Activated T-cell treated with anti-CD3 and anti-CD28 coated beads, Interleukin-2, amount 50 U/mL, for 72 hours (primary cell): ENCODE measurements around the gene RNF150. TPM values are rescaled to one million over a fixed set of nuclear protein-coding genes. Genes with fewer than 3 reads are reported as not detected.

Experiments used
- ATAC-seq, 2 donors: fragments of 150-1000 bp; cut with Tn5 transposase; replicated peaks in 1 of 2; 2 replicates each; pipeline ENCODE4 v1.10.0; 2021; ENCODE audit warnings: moderate library complexity in 2 of 2, mild to moderate bottlenecking in 1 of 2
- DNase-seq, 2 donors: peaks; one replicate each; pipeline ENCODE4 v3.0.0; 2021 to 2022; ENCODE audit warnings: mixed read lengths in 1 of 2
- H3K27ac Mint-ChIP-seq: one replicate; pipeline ENCODE4 v1.8.0; 2022; ENCODE audit warnings: mild to moderate bottlenecking, moderate library complexity, mixed read lengths
- H3K27me3 Mint-ChIP-seq: one replicate; pipeline ENCODE4 v1.8.0; 2022; ENCODE audit warnings: low read depth, mixed read lengths
- H3K36me3 Mint-ChIP-seq, 2 donors: one replicate each; pipeline ENCODE4 v1.8.0; 2022; ENCODE audit warnings: mixed read lengths in 2 of 2, mild to moderate bottlenecking in 1 of 2; ENCODE audit not compliant: insufficient read depth in 2 of 2
- H3K4me1 Mint-ChIP-seq: one replicate; pipeline ENCODE4 v1.8.0; 2022; ENCODE audit warnings: low read depth, mixed read lengths
- H3K4me3 Mint-ChIP-seq, 2 donors: one replicate each; pipeline ENCODE4 v1.8.0; 2022; ENCODE audit warnings: mild to moderate bottlenecking in 2 of 2, mixed read lengths in 2 of 2, moderate library complexity in 2 of 2
- H3K9me3 Mint-ChIP-seq, 2 donors: one replicate each; pipeline ENCODE4 v1.8.0; 2022; ENCODE audit warnings: mixed read lengths in 2 of 2
- total RNA-seq, 2 donors: library from RNA; stranded (reverse); gene quantifications; one replicate each; pipeline ENCODE4 v1.2.3, GENCODE V29; 2022

Gene RNF150
- total RNA-seq, 2 donors from 2014 or later = 0.10 to 0.46 TPM

DNA sequence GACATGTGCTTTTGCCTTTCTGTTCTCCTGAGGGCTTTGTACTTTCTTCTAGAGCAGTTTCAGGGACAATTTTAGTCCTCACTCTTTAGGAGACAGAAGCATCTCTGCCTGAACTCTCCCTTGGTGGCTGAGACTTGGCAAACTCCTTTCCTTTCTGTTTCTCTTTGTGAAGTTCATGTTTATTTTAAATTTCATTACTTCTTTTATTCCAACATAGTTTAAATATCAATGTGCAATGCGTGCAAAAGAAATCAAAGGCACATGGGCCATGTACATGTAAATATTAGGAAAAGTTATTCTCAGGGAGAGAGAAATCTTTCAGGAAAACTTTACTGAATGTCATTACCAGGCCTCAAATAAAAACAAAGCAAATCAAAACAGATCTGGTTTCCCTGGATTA is 177.6 kb downstream of the RNF150 start:
- Mint-ChIP-seq H3K4me3 (no peak overlapping the region), H3K27ac (no peak overlapping the region), H3K27me3 (no peaks in the 10 kb centered on the region), H3K36me3 (peaks cover 0 to 3% of the 10 kb centered on the region in 2 donors), H3K9me3 (peaks cover 1 to 6% of the 10 kb centered on the region in 2 donors), H3K4me1 (no peaks in the 10 kb centered on the region)
- no peak for ATAC-seq
- DNase-seq = no peak

DNA sequence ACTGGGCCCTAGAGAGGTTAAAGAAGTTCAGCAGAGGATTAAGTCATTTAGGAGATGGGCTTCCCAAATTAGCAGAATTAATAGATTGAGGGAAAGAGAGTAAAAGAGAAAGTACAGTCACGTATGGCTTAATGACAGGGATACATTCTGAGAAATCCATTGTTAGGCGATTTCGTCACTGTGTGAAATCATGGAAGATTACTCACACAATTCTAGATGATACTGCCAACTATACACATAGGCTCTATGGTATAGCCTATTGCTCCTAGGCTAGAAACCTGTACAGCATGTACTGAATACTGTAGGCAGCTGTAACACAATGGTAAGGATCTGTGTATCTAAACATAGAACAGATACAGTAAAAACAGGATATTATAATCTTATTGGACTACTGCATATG is 180.6 kb downstream of the RNF150 start:
- Mint-ChIP-seq H3K36me3 (peaks cover 0 to 3% of the 10 kb centered on the region in 2 donors), H3K27ac (no peak overlapping the region)
- ATAC-seq = no peak

DNA sequence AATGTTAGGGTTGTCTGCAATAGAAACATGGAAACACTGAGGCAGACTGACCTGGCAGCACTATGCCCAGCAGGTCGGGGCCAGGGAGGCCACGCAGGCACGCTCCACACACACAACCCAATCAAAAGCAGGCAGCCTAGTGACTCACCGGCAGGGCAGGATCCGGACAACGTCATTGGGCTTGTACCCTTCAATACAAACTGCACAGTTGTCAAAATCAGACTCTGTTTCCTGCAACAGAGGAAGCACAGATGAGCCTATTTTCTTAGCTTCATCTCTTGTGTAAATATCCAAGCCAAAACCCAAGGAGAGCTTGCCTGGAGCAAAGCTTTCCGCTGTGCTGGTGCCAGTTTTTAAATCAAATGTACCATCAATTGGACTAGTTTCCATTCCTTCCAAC is 185.8 kb downstream of the RNF150 start:
- Mint-ChIP-seq H3K9me3 (no peaks in the 10 kb centered on the region), H3K4me1 (no peaks in the 10 kb centered on the region), H3K4me3 (no peak overlapping the region), H3K27me3 (no peaks in the 10 kb centered on the region), H3K27ac (no peak overlapping the region), H3K36me3 (no peaks in the 10 kb centered on the region)
- ATAC-seq = no peak
- no peak for DNase-seq

More for the DNA sequence above, 180.6 kb downstream of the RNF150 start:
- Mint-ChIP-seq H3K9me3 (peaks cover 1 to 4% of the 10 kb centered on the region in 2 donors), H3K4me1 (no peaks in the 10 kb centered on the region), H3K4me3 (no peak overlapping the region), H3K27me3 (no peaks in the 10 kb centered on the region)
- DNase-seq = no peak

DNA sequence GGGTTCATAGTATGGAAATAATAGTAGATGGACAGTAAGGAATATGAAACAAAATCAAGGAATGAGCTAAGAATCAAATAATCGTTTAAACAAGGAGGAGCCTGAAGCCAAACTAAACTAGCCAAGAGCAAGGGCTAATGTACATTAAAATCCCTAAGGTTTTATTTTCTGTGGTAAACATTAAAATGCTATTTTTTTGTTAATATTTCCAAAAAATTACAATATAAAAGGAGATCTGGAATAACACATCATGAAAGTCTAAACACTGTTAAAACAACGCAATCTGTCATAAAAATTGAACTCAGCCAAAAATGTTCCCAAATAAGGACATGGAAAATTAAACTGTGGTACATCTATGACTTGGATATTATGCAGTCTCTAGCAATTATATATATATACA is 188.2 kb downstream of the RNF150 start:
- Mint-ChIP-seq H3K4me1 (no peaks in the 10 kb centered on the region), H3K36me3 (no peaks in the 10 kb centered on the region), H3K4me3 (no peak overlapping the region), H3K27ac (no peak overlapping the region), H3K9me3 (no peaks in the 10 kb centered on the region), H3K27me3 (no peaks in the 10 kb centered on the region)
- no peak for DNase-seq
- no peak for ATAC-seq

DNA sequence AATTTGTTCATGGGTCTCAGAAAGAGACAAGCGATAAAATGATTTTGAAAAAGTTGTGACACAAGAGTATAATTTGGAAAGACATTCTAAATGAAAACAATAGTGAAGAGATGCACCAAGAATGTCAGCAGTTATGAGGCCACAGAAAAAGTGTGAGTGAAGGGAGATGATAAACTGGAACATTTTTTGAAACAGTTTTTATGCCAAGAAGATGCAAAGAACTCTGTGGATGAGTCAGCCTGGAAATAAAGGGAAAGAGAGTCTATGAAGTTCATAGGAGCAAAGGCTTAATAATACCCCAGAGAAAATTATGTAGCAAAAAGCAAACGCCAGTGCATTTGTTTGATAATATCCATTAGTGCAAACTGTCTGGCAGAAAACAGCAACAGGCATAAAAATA is 188.7 kb downstream of the RNF150 start:
- Mint-ChIP-seq H3K27ac (no peak overlapping the region), H3K27me3 (no peaks in the 10 kb centered on the region), H3K4me1 (no peaks in the 10 kb centered on the region), H3K4me3 (no peak overlapping the region), H3K9me3 (no peaks in the 10 kb centered on the region), H3K36me3 (no peaks in the 10 kb centered on the region)
- DNase-seq (no peak), ATAC-seq (no peak)

DNA sequence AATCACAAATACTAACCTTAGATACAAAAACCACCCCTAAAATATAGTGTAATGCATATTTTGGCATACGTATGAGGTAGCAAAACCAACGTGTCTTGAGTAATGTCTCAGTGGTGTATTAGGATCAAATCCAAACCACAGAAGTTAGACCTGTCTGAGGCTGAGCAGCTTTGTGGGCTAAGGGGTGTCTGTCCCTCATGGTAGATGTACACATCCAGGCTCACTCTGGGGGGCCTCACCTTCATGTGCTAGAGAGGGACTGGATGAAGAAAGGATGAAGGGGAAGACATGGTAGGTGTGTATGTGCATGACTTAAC is 189.1 kb downstream of the RNF150 start:
- no peak overlapping the region for H3K4me3 Mint-ChIP-seq
- no peaks in the 10 kb centered on the region for H3K4me1 Mint-ChIP-seq
- no peaks in the 10 kb centered on the region for H3K27me3 Mint-ChIP-seq
- ATAC-seq (no peak), DNase-seq (no peak)
- no peaks in the 10 kb centered on the region for H3K9me3 Mint-ChIP-seq
- H3K27ac Mint-ChIP-seq = no peak overlapping the region
- H3K36me3 Mint-ChIP-seq = no peaks in the 10 kb centered on the region

DNA sequence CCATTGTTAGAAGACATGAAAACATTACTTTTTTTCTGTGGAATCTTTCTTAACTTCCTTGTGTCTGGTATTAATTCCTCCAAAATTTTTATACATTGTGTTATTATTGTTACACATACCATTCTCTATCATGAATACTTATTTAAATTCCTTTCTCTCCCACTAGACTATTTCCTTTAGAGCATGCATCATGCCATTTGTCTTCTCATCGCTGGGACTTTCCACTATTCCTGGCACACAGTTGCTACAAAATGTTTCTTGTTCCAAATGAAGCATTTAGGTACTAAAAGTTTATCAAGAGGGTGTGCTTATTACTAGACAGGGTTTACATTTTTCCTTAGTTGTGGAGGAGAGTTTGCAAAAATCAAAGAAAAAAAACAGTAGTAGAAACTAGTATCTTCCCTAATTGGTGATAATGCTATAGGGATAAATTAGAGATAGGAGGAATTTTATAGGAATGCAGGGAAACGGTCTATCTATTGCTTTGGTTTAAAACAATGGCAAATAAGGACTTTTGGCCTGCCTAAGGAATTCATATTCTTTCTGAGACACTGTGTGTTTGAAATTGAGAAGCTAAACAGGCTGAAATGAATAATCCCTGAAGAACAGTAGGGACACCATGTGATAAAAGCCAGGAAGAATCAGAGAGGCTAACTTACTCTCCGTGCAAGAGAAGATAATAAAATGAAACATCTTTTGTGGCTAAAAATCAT is 189.6 kb downstream of the RNF150 start:
- H3K27ac Mint-ChIP-seq = no peak overlapping the region
- no peak overlapping the region for H3K4me3 Mint-ChIP-seq
- DNase-seq (no peak), ATAC-seq (no peak)
- no peaks in the 10 kb centered on the region for H3K36me3 Mint-ChIP-seq
- no peaks in the 10 kb centered on the region for H3K27me3 Mint-ChIP-seq
- no peaks in the 10 kb centered on the region for H3K4me1 Mint-ChIP-seq
- no peaks in the 10 kb centered on the region for H3K9me3 Mint-ChIP-seq

DNA sequence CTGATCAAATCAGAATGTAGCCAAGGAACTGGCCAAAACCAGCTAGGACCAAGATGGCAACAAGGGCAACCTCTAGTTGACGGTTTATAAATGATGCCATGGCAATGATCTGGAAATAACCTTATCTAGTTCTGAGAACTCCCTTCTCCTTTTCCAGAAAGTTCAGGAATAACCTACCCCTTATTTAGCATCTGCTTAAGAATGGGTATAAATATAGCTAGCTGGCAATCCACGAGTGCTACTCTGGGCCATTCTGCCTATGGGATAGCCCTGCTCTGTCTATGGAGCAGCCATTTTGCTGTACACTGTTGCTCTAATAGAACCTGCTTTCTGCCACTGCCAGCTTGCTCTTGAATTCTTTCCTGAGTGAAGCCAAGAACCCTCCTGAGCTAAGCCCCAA is 192.7 kb downstream of the RNF150 start:
- Mint-ChIP-seq H3K4me1 (no peaks in the 10 kb centered on the region), H3K4me3 (no peak overlapping the region), H3K36me3 (no peaks in the 10 kb centered on the region), H3K27ac (no peak overlapping the region), H3K9me3 (no peaks in the 10 kb centered on the region), H3K27me3 (no peaks in the 10 kb centered on the region)
- ATAC-seq (no peak), DNase-seq (no peak)

DNA sequence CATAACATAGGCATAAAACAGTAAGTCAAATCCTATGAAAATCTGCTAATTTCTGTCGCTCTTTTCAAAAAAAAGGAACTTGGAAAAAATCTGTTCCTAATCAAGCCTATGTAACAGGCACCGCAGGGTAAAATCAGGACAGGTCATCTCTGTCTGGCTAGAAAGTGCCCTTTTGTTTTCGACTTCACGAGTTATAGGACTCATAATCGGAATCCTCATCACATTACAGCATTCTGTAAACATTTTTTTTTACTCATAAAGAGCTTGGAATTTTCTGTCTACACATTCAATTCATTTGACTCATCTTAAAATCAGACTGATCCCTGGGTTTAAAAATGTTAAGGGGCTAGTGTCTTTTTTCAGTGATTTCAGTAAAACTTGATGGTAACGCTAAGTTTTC is 195.4 kb downstream of the RNF150 start:
- ATAC-seq (no peak), DNase-seq (no peak)
- H3K27me3 Mint-ChIP-seq = no peaks in the 10 kb centered on the region
- no peaks in the 10 kb centered on the region for H3K4me1 Mint-ChIP-seq
- H3K4me3 Mint-ChIP-seq = no peak overlapping the region
- H3K36me3 Mint-ChIP-seq = no peaks in the 10 kb centered on the region
- H3K27ac Mint-ChIP-seq = no peak overlapping the region
- no peaks in the 10 kb centered on the region for H3K9me3 Mint-ChIP-seq

DNA sequence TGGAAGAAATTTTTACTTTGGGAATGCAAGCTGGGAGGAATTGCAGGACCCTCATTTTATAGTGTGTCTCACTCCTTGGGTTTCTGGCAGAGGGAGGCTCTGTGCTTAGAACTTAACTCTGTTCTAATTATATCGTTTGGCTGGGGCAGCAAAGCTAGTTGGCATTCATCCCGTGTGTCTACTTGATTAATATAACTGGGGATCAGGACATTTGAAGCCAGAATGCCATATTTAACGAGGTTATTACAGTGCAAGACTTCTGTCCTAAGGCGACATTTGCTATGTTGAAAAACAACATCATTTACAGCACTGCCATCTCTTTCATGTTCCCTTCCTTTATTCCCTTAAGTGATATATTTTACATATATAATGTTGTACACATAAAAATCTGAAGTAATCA is 198.0 kb downstream of the RNF150 start:
- ATAC-seq (no peak), DNase-seq (no peak)
- peaks cover 10% of the 10 kb centered on the region for H3K27me3 Mint-ChIP-seq
- no peaks in the 10 kb centered on the region for H3K9me3 Mint-ChIP-seq
- H3K27ac Mint-ChIP-seq = no peak overlapping the region
- H3K36me3 Mint-ChIP-seq = no peaks in the 10 kb centered on the region
- no peak overlapping the region for H3K4me3 Mint-ChIP-seq
- no peaks in the 10 kb centered on the region for H3K4me1 Mint-ChIP-seq

DNA sequence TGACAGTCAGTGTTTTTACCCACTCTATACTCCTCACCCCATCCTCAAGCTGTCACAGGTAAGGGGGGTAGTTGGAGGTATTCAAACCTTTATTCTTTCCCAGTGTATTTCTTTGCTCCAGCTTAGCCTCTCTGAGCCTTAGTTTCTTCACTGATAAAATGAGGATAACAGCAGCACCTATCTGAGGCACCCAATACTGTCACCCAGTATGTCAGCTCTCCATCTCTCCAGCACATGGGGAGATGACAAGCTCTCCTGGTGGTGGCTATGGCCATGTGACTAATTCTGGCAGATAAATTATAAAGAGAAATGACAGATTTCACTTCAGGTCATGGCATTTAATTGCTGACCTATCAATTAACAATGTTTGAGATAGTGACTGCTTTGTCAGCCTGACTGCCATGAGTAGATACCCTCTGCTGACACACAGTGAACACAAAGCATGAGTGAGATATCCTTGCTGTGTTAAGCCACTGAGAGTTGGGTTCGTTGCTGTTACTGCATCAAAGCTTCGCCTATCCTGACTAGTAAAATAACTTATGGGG is 200.7 kb downstream of the RNF150 start:
- Mint-ChIP-seq H3K4me3 (no peak overlapping the region), H3K9me3 (peaks cover 0 to 1% of the 10 kb centered on the region in 2 donors), H3K4me1 (no peaks in the 10 kb centered on the region), H3K27me3 (peaks cover 11% of the 10 kb centered on the region), H3K36me3 (no peaks in the 10 kb centered on the region), H3K27ac (no peak overlapping the region)
- no peak for ATAC-seq
- no peak for DNase-seq

DNA sequence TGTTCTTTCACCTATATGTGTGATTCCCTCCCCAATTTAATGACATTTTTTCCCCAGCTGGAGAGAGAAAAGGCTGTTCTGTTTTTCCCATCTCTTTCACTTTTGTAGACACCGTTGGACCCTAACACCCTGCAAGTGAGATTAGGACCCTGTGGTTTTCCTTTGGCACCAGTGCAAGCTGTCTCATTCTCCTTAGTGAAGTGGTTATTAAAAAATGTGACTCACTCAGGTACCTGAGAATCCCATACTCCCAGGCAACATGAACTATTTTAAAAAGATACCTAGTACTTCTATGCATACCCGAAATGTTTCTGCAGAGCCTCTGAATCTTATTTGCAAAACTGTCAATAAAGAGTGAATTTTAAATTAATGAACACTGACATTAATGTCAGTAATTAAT is 201.4 kb downstream of the RNF150 start:
- Mint-ChIP-seq H3K27ac (no peak overlapping the region), H3K9me3 (peaks cover 0 to 1% of the 10 kb centered on the region in 2 donors), H3K36me3 (no peaks in the 10 kb centered on the region), H3K27me3 (peaks cover 11% of the 10 kb centered on the region), H3K4me1 (no peaks in the 10 kb centered on the region), H3K4me3 (no peak overlapping the region)
- no peak for ATAC-seq
- no peak for DNase-seq

DNA sequence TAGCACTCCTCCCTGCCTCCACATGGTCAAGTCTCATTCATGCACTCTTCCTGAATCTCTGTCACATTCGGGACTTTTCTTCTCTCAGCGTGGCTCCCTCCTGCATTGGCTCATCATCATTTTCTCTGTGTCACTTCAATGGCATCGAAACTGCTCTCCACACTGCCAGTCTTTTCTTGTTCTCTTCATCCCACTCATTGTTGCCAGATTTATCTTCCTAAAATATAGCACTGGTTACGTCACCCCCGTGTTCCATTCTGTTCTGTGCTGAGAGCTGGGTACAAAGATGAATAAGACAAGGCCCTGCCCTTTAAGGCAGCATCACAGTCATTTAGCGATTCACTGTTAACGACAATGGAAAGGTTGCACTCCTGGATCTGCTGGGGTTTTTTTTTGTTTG is 202.7 kb downstream of the RNF150 start:
- DNase-seq = no peak
- no peak for ATAC-seq
- Mint-ChIP-seq H3K27ac (no peak overlapping the region), H3K9me3 (peaks cover 0 to 1% of the 10 kb centered on the region in 2 donors), H3K4me1 (no peaks in the 10 kb centered on the region), H3K36me3 (no peaks in the 10 kb centered on the region), H3K4me3 (no peak overlapping the region), H3K27me3 (peaks cover 11% of the 10 kb centered on the region)

DNA sequence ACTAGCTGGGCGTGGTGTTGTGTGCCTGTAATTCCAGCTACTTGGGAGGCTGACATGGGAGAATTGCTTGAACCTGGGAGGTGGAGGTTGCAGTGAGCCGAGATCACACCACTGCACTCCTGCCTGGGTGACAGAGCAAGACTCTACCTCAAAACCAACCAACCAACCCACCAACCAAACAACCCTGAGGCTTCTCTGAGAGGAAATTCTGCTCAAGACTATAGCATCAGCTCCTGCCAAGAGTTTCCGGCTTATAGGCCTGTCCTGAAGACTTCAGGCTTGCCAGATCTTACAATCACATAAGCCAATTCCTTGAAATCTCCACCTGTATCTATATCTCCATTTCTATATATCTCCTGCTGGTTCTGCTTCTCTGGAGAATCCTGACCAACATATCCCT is 203.3 kb downstream of the RNF150 start:
- Mint-ChIP-seq H3K9me3 (peaks cover 0 to 1% of the 10 kb centered on the region in 2 donors), H3K27ac (no peak overlapping the region), H3K27me3 (peaks cover 11% of the 10 kb centered on the region), H3K4me3 (no peak overlapping the region), H3K36me3 (no peaks in the 10 kb centered on the region), H3K4me1 (no peaks in the 10 kb centered on the region)
- no peak for ATAC-seq
- no peak for DNase-seq
